Measurements from ENCODE around the gene CEND1. TPM values are rescaled to one million over a fixed set of nuclear protein-coding genes. Genes with fewer than 3 reads are reported as not detected.

The CEND1 gene
- total and polyA plus RNA-seq, 2 experiments from 2014 or later, result 1.6 to 8.2 TPM

- H3K36me3 ChIP-seq, result peaks cover 17% of the 10 kb centered on the region
- H3K4me1 ChIP-seq (ENCODE audit: low read depth), result peaks cover 7% of the 10 kb centered on the region
- no peak for DNase-seq (ENCODE audit: low read depth in 1 of 2, low spot score in 1 of 2)
- no peak overlapping the region for H3K4me3 ChIP-seq
- H3K9me3 ChIP-seq (ENCODE audit: low read depth), result no peaks in the 10 kb centered on the region
- no peak overlapping the region for H3K27ac ChIP-seq
- TF ChIP-seq CTCF (IDR thresholded peaks at IDR 0.05; ENCODE audit: low read depth, low read length), result no peak
- H3K27me3 ChIP-seq, result no peaks in the 10 kb centered on the region
These were observed 22.5 kb upstream of the CEND1 start for GRCh38 chr11:812390-812789.

- Histone ChIP-seq H3K27me3 (no peaks in the 10 kb centered on the region), H3K4me3 (no peak overlapping the region), H3K4me1 (ENCODE audit: low read depth) (peaks cover 7% of the 10 kb centered on the region), H3K9me3 (ENCODE audit: low read depth) (no peaks in the 10 kb centered on the region), H3K36me3 (peaks cover 17% of the 10 kb centered on the region), H3K27ac (no peak overlapping the region)
- peak; percentile 17 for TF ChIP-seq CTCF (IDR thresholded peaks at IDR 0.05; ENCODE audit: low read depth, low read length)
- DNase-seq (ENCODE audit: low read depth in 1 of 2, low spot score in 1 of 2), result no peak
These were observed 21.8 kb upstream of the CEND1 start for GRCh38 chr11:811446-812245.

- Histone ChIP-seq H3K4me3 (peak overlapping the region; percentile 93), H3K27me3 (no peaks in the 10 kb centered on the region), H3K27ac (peak overlapping the region; percentile 98), H3K9me3 (ENCODE audit: low read depth) (no peaks in the 10 kb centered on the region), H3K4me1 (ENCODE audit: low read depth) (peaks cover 7% of the 10 kb centered on the region), H3K36me3 (peaks cover 17% of the 10 kb centered on the region)
- peak; percentile 3 for TF ChIP-seq CTCF (IDR thresholded peaks at IDR 0.05; ENCODE audit: low read depth, low read length)
- DNase-seq (ENCODE audit: low read depth in 1 of 2, low spot score in 1 of 2), result no peak
These were observed 20.2 kb upstream of the CEND1 start for GRCh38 chr11:810040-810567.

- Histone ChIP-seq H3K27ac (peak within 1 kb of the TSS; percentile 98), H3K4me1 (ENCODE audit: low read depth) (peaks cover 9% of the 10 kb centered on the region), H3K27me3 (no peaks in the 10 kb centered on the region), H3K4me3 (peak within 1 kb of the TSS; percentile 93), H3K9me3 (ENCODE audit: low read depth) (no peaks in the 10 kb centered on the region), H3K36me3 (peaks cover 17% of the 10 kb centered on the region)
- peak; percentile 97 to 98 for DNase-seq (ENCODE audit: low read depth in 1 of 2, low spot score in 1 of 2)
- TF ChIP-seq CTCF (IDR thresholded peaks at IDR 0.05; ENCODE audit: low read depth, low read length), result no peak
These were observed 19.6 kb upstream of the CEND1 start, which contains the start of gene RPLP2 for GRCh38 chr11:809287-810039. RPLP2 (plus strand) TSS chr11:809967; CDS start chr11:810235, 268 bp downstream.

- H3K36me3 ChIP-seq, result peaks cover 17% of the 10 kb centered on the region
- no peaks in the 10 kb centered on the region for H3K9me3 ChIP-seq (ENCODE audit: low read depth)
- peak overlapping the region; percentile 93 for H3K4me3 ChIP-seq
- H3K27me3 ChIP-seq, result no peaks in the 10 kb centered on the region
- peak overlapping the region; percentile 98 for H3K27ac ChIP-seq
- DNase-seq (ENCODE audit: low read depth in 1 of 2, low spot score in 1 of 2), result no peak
- TF ChIP-seq CTCF (IDR thresholded peaks at IDR 0.05; ENCODE audit: low read depth, low read length), result no peak
- H3K4me1 ChIP-seq (ENCODE audit: low read depth), result peaks cover 12% of the 10 kb centered on the region
These were observed 18.8 kb upstream of the CEND1 start for GRCh38 chr11:808427-809286.
